GM18868 (cell line): Measurements from ENCODE around the gene CMTR1.
A peak's percentile ranks its signal among the peaks of the same experiment; 100 is the strongest.
"Not testable (repeated sequence)": the region's sequence is repeated elsewhere in the genome, so short reads cannot be mapped to it uniquely, and the experiment has no call there.

Source experiments
- ATAC-seq: cut with Tn5 transposase; IDR thresholded peaks from one replicate; pipeline ENCODE4 v1.9.1; 2021; ENCODE audit warnings: mild to moderate bottlenecking, moderate library complexity; ENCODE audit not compliant: unreplicated experiment

Gene CMTR1

DNA sequence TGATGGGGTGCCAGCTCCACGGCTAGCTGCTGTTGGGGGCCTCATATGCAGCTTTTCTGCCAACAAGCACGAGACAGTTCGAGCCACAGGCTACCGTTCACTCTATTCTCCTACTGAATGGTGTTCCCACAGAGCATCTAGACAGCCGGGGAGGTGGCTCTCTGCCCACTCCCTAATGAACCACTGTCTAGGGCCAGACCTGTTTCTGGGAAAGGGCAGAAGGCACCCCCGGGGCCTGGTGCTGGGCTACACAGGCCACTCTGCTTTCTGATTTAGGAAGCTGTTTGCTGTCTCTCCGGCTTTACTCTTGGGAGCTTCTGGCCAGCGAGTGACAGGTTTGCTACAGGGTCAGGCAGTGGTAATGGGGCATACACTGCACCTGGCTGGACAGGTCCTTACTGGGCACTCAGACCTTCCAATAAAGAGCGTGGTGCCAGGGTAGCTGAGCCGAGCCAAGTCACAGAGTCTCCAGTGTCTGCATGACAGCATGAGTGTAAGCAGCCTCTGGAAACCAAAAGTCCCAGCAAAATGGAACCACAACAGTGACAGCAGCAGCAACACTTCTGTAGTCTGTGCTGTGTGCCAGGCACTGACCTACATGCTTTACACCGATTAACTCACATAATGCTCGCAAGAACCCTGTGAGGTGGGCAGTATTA, 58.3 kb downstream of the CMTR1 start:
- no peak for ATAC-seq

DNA sequence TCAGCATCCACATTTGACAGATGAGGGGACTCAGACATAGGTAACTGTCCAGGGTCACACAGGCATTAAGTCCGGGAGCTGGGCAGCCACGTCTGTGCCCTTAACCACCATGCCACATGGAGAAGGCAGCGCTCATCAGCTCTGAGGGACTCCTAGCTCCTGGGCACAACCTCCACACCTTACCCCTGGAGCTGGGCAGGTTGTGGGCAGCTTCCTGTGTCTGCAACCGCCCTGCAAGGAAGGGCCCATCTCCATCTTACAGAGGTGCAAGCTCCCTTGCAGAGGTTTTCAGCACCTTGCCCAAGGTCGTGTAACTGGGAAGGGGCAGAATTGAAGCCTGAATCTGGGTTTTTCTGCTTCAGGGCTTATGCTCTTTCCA, 58.8 kb downstream of the CMTR1 start:
- ATAC-seq: no peak

GRCh38 chr6:37492236-37492972, 59.4 kb downstream of the CMTR1 start:
- no peak for ATAC-seq

GRCh38 chr6:37492991-37493660, 60.1 kb downstream of the CMTR1 start:
- no peak for ATAC-seq

- ATAC-seq: no peak
Measured at GRCh38 chr6:37493661-37493995, 60.6 kb downstream of the CMTR1 start.

GRCh38 chr6:37495244-37495934, 62.4 kb downstream of the CMTR1 start:
- no peak for ATAC-seq

DNA sequence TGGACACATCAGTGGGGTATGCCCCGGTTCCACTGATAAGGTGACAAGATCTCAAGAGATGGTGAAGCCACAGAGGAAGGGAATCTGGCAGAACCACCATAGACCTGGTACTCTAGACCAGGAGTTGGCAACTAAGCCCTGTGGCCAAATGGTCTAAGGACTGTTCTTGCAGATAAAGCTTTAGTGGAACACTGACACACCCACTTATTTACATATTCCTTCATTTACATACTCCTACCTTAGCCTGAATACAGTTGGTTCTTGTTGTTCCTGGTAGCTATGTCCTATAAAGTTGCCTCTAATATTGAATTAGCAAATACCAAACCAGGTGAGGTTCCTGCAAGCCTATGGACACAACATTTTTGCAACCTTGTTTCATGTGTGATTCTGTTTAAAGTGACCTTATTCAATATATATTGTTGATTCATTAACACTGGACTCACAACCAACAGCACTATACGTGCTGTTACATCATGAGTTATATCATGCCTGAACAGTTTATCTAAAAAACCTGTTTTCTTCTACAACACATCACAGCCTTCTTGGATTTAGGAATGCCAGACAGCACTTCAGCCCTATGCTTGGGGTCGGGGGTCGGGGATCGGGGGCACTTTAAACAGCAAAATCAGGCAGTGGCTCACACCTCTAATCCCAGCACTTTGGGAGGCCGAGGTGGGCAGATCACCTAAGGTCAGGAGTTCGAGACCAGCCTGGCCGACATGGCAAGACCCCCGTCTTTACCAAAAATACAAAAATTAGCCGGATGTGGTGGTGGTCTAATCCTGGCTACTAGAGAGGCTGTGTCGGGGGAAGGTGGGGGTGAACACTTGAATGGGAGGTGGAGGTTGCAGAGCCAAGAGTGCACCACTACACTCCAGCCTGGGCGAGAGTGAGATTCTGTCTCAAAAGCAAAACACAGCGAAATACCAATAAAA, 64.2 kb downstream of the CMTR1 start:
- no peak for ATAC-seq

DNA sequence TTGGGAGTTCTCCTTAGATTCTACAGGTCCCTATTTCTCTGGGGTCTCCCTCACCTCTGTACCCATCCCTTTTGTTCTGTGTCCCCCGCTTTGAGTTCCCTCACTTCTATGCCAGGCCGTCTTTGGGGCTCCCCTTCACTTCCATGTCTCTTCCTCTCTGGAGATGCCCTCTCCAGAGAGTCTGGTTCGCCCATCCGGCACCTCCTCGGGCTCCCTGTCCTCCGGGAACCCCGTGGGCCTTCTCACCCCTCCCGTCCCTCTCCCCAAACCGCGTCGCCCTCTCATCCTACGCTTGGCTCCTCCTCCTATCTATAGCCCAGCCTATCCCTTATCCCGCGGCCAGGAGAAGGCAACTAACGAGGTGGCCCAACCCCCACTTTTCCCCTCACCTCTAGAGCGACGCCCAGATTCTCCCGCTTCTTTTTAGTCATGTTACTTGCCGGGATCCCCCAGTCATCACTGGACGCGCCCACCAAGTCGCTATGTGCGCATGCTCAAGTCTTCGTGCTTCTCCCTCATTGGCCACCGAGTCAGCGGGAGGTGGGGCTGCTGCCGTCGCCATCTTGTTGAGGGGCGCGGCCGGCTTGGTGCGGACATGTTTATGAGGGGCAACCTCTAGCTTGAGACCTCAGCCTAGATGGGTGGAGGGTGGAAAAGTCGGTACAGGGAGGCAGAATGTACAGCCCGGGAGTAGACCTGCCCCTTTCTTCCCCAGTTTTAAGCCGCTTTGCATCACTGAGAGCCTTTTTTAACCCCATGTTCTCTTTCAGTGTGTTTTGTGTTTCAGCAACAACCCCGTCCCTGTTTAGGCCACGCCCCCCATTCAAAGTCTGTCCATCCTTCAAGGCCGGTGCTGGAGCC, 66.6 kb downstream of the CMTR1 start, which contains the start of gene CCDC167:
TSS of gene CCDC167 (minus strand) at position 461 of the 861 bp plus-strand sequence. CDS start at position 431, 30 bp downstream.
- peak; percentile 83 for ATAC-seq

- ATAC-seq: no peak
Measured at GRCh38 chr6:37500294-37500608, 67.2 kb downstream of the CMTR1 start.

- ATAC-seq: not testable (repeated sequence)
Measured at GRCh38 chr6:37500904-37501303, 67.9 kb downstream of the CMTR1 start.

- no peak for ATAC-seq
Measured at GRCh38 chr6:37501632-37502491, 68.8 kb downstream of the CMTR1 start.

DNA sequence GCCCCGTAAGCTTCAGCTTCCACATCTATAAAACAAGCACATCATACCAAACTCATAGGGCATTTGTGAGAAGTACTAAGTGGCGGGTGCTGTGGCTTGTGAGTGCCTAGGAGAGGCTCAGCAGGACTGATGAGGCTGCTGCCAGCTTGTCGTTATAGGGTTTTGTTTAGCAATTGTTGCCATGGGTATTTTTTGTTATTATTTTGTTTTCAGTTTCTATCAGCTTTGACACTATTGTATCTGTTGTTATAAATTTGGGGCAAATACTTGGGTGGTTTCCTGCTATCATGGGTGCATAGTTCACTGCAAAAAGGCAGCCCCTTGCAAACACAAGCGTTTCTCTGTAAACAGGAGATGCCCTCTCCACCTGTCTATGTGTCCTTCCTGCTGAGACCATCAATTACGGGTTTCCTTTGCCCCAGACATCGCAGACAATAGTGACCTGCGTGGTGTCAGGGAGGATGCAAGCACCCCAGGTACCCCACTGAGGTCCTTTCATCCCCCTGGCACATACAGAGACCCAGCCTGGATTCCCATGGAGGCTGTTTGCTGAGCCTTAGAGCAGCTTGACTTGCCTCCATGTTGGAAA, 69.8 kb downstream of the CMTR1 start:
- no peak for ATAC-seq

- ATAC-seq: no peak
Measured at GRCh38 chr6:37503309-37503965, 70.4 kb downstream of the CMTR1 start.

DNA sequence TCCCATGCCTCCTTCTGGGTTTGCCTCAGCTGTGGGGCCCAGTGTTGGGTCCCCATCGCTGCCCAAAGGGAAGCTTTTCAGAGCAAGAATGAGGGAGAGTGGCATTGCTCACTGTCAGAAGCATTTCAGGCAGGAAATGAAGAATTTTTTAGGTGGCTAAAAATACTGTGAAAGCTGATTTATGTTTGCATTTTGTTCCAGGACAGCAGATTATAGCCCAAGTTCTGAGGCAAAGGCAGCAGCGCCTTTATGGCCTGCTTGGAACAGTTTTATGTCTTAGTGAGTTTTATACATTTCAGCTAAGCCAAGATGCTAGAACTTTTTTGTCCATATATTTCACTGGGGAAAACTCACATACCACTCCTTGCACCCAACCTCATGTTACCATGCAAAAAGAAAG, 71.0 kb downstream of the CMTR1 start:
- ATAC-seq: no peak

GRCh38 chr6:37506479-37506878, 73.5 kb downstream of the CMTR1 start:
- no peak for ATAC-seq

GRCh38 chr6:37507077-37507476, 74.1 kb downstream of the CMTR1 start:
- ATAC-seq: no peak

DNA sequence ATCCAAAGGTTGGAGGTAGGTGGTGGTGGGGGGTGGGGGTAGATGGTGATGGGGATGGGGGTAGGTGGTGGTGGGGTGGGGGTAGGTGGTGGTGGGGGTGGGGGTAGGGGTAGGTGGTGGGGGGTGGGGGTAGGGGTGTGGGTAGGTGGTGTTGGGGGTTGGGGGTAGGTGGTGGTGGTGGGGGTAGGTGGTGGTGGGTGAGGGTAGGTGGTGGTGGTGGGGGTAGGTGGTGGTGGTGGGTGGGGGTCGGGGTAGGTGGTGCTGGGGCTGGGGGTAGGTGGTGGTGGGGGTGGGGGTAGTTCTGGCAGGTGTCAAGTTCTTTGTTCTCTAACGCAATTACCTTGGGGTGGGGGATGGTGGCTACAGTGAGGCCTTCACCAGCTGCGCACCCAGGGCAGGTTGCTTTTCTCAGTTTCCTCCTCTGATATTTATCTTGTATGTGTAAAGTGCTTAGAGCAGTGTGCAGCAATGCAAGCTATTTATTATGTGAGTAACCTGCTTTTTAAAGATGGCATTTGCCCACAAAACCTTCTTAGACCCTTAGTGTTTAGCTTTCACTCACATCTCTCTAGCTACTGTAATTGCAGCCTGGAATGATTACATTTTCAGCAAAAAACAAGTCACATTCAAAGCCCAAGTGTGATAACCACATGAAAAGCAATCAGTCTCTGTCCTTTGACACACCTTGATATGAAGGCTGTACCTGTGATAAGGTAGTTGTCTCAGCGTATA, 74.8 kb downstream of the CMTR1 start:
- peak; percentile 61 for ATAC-seq
